MCF 10A (cell line): ENCODE data around the gene N4BP2L1. TPM values are rescaled to one million over a fixed set of nuclear protein-coding genes. Genes with fewer than 3 reads are reported as not detected.

Source experiments
- BruUV-seq: library from RNA; stranded (reverse); fragments of 400-500 nt; replicated peaks from 2 replicates; lab custom pipeline; 2021; lab: Mats Ljungman, UMichigan
- CTCF ChIA-PET: fragments of 300-600 bp; sonication (Branson Sonifier 250); formaldehyde crosslinking; extraction: SDS; loops from one replicate; lab custom pipeline; 2021; ENCODE audit warnings: antibody characterized with exemption, inconsistent platforms; lab: Yijun Ruan, JAX
- POLR2A ChIA-PET: fragments of 300-600, 350-650 bp; sonication (Branson Sonifier 250); formaldehyde crosslinking; extraction: SDS; loops from one replicate; lab custom pipeline; 2020; ENCODE audit warnings: antibody characterized with exemption, inconsistent platforms; lab: Yijun Ruan, JAX
- DNase-seq: peaks from one replicate; pipeline ENCODE4 v3.0.0-alpha.2; 2018; ENCODE audit not compliant: unreplicated experiment
- H3K27ac Mint-ChIP-seq: one replicate; pipeline ENCODE4 v1.8.0; 2022; ENCODE audit warnings: mild to moderate bottlenecking, low read depth, mixed read lengths; ENCODE audit not compliant: unreplicated experiment
- H3K27me3 Mint-ChIP-seq: one replicate; pipeline ENCODE4 v1.8.0; 2022; ENCODE audit warnings: mixed read lengths; ENCODE audit not compliant: insufficient read depth, unreplicated experiment
- H3K36me3 Mint-ChIP-seq: one replicate; pipeline ENCODE4 v1.8.0; 2022; ENCODE audit warnings: mild to moderate bottlenecking, moderate library complexity, mixed read lengths; ENCODE audit not compliant: insufficient read depth, unreplicated experiment
- H3K4me1 Mint-ChIP-seq: one replicate; pipeline ENCODE4 v1.8.0; 2022; ENCODE audit warnings: mixed read lengths; ENCODE audit not compliant: insufficient read depth, unreplicated experiment
- H3K4me3 Mint-ChIP-seq: one replicate; pipeline ENCODE4 v1.8.0; 2022; ENCODE audit warnings: mild to moderate bottlenecking, moderate library complexity, mixed read lengths; ENCODE audit not compliant: unreplicated experiment
- H3K9me3 Mint-ChIP-seq: one replicate; pipeline ENCODE4 v1.8.0; 2022; ENCODE audit warnings: mixed read lengths; ENCODE audit not compliant: unreplicated experiment
- intact Hi-C: fragments of 100-400 bp; cut with micrococcal nuclease; formaldehyde crosslinking; loops from 2 replicates; pipeline ENCODE4 v1.14.1; 2022
- total RNA-seq: library from RNA; stranded (reverse); gene quantifications from 2 replicates; pipeline ENCODE4 v1.2.3, GENCODE V29; 2022
- TF ChIP-seq, protein P1 (sequence below): fragments of 200-600 bp; IDR thresholded peaks from one replicate; pipeline ENCODE4 v1.8.0; 2022; ENCODE audit warnings: antibody characterized with exemption, mild to moderate bottlenecking; ENCODE audit not compliant: unreplicated experiment

The N4BP2L1 gene
- total RNA-seq, 1 experiment from 2014 or later = 1.6 TPM

DNA sequence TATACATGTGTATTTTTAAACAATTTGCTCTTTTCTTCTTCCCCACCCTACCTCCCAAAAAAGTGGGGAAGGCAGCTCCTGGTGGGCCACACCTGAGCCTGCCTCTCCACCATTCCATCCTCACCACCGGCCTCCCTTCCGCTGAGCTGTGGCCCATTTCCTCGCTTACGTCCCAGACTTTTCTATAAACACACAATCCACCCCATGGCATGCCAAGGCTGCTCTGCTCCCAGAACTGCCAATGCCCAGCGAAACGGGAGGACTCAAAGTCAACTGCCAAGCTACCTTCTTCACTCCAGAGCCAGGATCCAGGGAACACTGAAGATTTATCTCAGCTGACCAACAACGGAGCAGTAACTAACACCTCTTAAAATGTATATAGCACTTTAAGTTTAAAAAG lies 2.8 kb downstream of the N4BP2L1 start:
- BruUV-seq = no TSS peak
- no peak overlapping the region for H3K27ac Mint-ChIP-seq
- H3K4me1 Mint-ChIP-seq = peaks cover 5% of the 10 kb centered on the region
- TF ChIP-seq, protein P1, sequence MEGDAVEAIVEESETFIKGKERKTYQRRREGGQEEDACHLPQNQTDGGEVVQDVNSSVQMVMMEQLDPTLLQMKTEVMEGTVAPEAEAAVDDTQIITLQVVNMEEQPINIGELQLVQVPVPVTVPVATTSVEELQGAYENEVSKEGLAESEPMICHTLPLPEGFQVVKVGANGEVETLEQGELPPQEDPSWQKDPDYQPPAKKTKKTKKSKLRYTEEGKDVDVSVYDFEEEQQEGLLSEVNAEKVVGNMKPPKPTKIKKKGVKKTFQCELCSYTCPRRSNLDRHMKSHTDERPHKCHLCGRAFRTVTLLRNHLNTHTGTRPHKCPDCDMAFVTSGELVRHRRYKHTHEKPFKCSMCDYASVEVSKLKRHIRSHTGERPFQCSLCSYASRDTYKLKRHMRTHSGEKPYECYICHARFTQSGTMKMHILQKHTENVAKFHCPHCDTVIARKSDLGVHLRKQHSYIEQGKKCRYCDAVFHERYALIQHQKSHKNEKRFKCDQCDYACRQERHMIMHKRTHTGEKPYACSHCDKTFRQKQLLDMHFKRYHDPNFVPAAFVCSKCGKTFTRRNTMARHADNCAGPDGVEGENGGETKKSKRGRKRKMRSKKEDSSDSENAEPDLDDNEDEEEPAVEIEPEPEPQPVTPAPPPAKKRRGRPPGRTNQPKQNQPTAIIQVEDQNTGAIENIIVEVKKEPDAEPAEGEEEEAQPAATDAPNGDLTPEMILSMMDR = no peak
- peaks cover 26% of the 10 kb centered on the region for H3K36me3 Mint-ChIP-seq
- ChIA-PET CTCF (interaction anchor here (0.6 kb wide), 1 partner anchor 1118 kb away, joined by 3 read pairs; no protein-coding TSS in a partner anchor), POLR2A (interaction anchor here (0.7 kb wide), 1 partner anchor 16 kb away, joined by 3 read pairs; no protein-coding TSS in a partner anchor)
- no peaks in the 10 kb centered on the region for H3K27me3 Mint-ChIP-seq
- intact Hi-C loops = no loop called here
- H3K9me3 Mint-ChIP-seq = no peaks in the 10 kb centered on the region
- no peak for DNase-seq
- H3K4me3 Mint-ChIP-seq = no peak overlapping the region

DNA sequence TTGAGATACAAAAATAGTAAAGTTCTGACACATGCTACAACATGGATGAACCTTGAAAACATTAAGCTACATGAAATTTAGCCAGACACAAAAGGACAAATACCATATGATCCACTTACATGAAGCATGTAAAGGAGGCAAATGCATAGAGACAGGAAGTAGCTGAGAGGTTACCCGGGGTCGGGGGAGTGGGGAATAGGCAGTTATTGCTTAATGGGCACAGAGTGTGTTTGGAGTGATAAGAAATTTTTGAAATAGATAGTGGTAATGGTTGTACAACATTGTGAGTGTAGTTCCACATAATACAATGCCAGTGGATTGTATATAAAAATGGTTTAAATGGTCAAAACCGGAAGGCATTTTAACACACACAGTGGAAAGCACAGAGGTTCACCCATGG lies 4.3 kb downstream of the N4BP2L1 start:
- no TSS peak for BruUV-seq
- CTCF ChIA-PET = interaction anchor here (0.6 kb wide), 1 partner anchor 46 kb away, joined by 3 read pairs; no protein-coding TSS in a partner anchor
- no peak overlapping the region for H3K4me3 Mint-ChIP-seq
- H3K36me3 Mint-ChIP-seq = peaks cover 21% of the 10 kb centered on the region
- intact Hi-C loops = no loop called here
- no peaks in the 10 kb centered on the region for H3K27me3 Mint-ChIP-seq
- DNase-seq = no peak
- POLR2A ChIA-PET = interaction anchor here (0.8 to 1.2 kb wide), 3 partner anchors 9 to 15 kb away, joined by 3 to 4 read pairs (median 3); no protein-coding TSS in a partner anchor
- TF ChIP-seq, protein P1 = no peak
- no peaks in the 10 kb centered on the region for H3K9me3 Mint-ChIP-seq
- H3K27ac Mint-ChIP-seq = no peak overlapping the region
- peaks cover 5% of the 10 kb centered on the region for H3K4me1 Mint-ChIP-seq

DNA sequence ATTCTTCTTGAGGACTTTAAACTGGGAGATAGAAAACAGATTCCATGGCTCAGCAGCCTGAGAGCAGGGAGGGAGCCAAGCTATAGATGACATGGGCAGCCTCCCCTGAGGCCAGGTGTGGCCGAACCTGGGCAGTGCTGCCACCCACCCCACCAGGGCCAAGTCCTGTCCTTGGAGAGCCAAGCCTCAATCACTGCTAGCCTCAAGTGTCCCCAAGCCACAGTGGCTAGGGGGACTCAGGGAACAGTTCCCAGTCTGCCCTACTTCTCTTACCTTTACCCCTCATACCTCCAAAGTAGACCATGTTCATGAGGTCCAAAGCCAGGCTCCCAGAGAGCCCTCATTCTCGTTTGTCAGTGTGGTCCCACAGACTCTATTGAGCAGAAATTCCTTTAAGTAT lies 8.1 kb downstream of the N4BP2L1 start:
- POLR2A ChIA-PET = no interaction called here
- TF ChIP-seq, protein P1 = no peak
- no peak for DNase-seq

DNA sequence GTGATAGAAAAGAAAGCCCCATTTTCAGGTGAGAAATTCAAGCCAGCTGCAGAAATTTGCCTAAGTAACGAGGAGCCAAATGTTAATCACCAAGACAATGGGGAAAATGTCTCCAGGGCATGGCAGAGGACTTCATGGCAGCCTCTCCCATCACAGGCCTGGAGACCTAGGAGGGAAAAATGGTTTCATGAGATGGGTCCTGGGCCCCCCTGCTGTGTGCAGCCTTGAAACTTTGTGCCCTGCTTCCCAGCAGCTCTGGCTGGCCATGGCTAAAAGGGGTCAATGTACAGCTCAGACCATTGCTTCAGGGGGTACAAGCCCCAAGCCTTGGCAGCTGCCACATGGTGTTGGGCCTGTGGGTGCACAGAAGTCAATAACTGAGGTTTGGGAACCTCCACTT lies 9.9 kb downstream of the N4BP2L1 start:
- ChIA-PET POLR2A (interaction anchor here (0.9 to 1.0 kb wide), 2 partner anchors 59 to 120 kb away, joined by 3 to 4 read pairs; partner anchors contain the start of gene N4BP2L2), CTCF (no interaction called here)
- Mint-ChIP-seq H3K36me3 (no peaks in the 10 kb centered on the region), H3K4me3 (no peak overlapping the region), H3K27me3 (no peaks in the 10 kb centered on the region), H3K27ac (no peak overlapping the region), H3K4me1 (no peaks in the 10 kb centered on the region), H3K9me3 (no peaks in the 10 kb centered on the region)
- no peak for DNase-seq
- TF ChIP-seq, protein P1 = no peak
- no TSS peak for BruUV-seq
- intact Hi-C loops = no loop called here

More for the DNA sequence above, 8.1 kb downstream of the N4BP2L1 start:
- Mint-ChIP-seq H3K36me3 (peaks cover 9% of the 10 kb centered on the region), H3K9me3 (no peaks in the 10 kb centered on the region), H3K27ac (no peak overlapping the region), H3K27me3 (no peaks in the 10 kb centered on the region), H3K4me3 (no peak overlapping the region), H3K4me1 (no peaks in the 10 kb centered on the region)
- no TSS peak for BruUV-seq
- CTCF ChIA-PET = interaction anchor here (0.6 kb wide), 1 partner anchor 12 kb away, joined by 4 read pairs; no protein-coding TSS in a partner anchor
- intact Hi-C loops = no loop called here
